Measurements from ENCODE around the gene GRM8.

GRCh38 chr7:127154958-127155357, 97.8 kb downstream of the GRM8 start:
- TF ChIP-seq CTCF (conservative IDR thresholded peaks at IDR 0.05; ENCODE audit: low read length) (no peak), EZH2phosphoT487 (IDR thresholded peaks at IDR 0.05; ENCODE audit: borderline replicate concordance) (no peak)
